HG03558 (cell line): Measurements from ENCODE around the gene RAB3IP.
A peak's percentile ranks its signal among the peaks of the same experiment; 100 is the strongest.

Source experiments
- ATAC-seq: cut with Tn5 transposase; IDR thresholded peaks from one replicate; pipeline ENCODE4 v1.9.1; 2021; ENCODE audit warnings: moderate number of reproducible peaks; ENCODE audit not compliant: unreplicated experiment; ENCODE audit errors: extremely low read depth

Gene RAB3IP, protein sequence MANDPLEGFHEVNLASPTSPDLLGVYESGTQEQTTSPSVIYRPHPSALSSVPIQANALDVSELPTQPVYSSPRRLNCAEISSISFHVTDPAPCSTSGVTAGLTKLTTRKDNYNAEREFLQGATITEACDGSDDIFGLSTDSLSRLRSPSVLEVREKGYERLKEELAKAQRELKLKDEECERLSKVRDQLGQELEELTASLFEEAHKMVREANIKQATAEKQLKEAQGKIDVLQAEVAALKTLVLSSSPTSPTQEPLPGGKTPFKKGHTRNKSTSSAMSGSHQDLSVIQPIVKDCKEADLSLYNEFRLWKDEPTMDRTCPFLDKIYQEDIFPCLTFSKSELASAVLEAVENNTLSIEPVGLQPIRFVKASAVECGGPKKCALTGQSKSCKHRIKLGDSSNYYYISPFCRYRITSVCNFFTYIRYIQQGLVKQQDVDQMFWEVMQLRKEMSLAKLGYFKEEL

DNA sequence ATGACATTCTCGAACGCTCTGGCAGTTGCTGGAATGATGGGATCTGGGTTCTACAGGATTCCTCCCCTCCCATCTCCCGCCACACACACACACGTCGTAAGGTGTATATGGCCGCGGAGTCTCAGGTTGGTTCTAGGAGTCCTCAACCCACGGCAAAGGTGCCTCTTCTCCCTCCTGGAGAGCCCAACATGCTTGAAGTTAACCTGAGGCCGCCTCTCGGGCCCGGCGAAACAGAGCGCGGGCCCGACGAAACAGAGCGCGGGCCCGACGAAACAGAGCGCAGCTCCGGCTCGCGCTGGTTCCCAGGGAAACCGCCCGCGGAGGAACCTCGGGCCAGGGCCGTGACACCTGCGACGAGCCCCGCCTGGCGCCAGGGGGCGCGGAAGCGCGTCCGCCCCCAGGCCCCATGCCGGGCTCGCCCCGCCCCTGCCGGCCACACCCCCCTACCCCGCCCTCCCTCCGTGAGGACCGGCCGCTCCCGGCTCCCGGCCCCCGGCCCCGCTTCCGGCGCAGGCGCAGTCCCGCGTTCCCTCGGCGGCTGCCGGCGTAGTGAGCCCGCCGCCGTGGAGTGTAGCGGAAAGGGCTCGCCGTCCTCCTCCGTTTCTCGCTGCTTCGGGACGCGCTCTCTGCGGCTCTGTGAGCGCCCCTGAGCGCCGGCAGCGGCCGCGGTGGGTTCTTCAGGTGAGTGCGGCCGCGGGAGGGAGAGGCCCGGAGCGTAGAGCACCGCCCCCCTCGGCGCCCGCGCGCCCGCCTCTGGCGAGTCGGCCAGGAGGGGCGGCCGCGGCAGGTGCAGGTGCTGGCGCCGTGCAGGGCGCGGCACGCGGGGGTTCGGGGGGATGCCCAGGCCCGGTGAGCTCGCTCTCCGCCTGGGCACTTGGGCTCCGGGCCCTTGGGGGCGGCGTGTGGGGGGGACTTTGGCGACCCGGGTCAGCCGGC lies at the start of gene RAB3IP:
Gene RAB3IP, plus strand, starts transcription at position 510 of the 936 bp plus-strand sequence. CDS start 16,549 bp downstream, outside the sequence.
- peak; percentile 71 for ATAC-seq

DNA sequence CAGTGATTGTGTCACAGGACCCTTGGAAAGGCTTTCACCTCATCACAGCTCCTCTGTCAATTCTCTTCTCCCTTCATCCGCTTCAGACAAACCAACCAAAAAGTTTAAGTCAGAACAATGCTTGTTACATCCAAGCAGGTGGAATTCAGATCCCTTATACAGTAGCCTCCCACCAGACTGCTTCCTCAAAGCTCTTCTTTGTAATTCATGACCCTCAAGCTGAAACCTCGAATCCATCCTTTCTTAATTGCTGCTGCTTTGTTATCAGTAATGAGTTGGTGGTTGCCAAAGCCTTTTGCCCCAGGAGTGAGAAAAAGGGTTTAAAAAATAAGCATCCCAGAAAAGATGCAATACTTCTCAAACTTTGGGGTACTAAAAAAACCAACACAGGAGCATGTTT lies 49.0 kb upstream of the RAB3IP start:
- ATAC-seq: no peak

DNA sequence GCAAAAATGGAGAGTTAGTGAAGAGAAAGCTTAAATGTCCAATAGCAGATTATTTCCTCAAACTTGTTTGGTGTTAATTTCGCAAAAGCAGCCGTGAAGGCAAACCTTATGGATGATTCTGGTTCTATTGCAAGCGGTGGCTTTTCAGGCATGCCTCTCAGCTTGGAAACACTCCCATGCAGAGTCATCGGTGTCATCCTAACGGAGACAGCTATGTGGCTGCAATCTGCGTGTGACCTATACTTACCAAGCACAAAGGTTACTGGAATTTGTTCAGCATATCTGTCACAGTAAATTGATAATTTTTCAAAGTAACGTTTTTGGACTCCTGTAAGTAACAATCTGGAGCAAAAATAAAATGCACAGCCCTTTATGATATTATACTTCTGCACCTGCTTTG lies 44.5 kb upstream of the RAB3IP start:
- ATAC-seq: no peak

DNA sequence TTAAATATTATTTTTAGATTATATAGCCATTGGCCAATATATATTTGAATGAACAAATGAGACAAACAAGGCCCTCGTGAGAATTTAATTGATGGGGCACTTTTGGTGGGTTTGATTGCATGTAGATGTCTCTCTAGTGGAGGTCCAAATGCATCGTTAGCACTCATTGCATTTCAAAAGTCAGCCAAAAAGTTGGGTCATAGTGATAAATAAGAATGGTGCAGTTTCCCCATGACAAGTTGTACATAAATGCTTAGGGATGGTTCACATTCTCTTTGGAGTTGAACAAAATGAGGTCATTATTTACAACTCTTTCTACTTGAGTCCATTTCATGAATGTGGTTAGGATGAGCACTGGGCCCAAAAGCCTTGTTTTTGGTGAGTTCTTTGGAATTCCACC lies 40.6 kb upstream of the RAB3IP start:
- no peak for ATAC-seq

DNA sequence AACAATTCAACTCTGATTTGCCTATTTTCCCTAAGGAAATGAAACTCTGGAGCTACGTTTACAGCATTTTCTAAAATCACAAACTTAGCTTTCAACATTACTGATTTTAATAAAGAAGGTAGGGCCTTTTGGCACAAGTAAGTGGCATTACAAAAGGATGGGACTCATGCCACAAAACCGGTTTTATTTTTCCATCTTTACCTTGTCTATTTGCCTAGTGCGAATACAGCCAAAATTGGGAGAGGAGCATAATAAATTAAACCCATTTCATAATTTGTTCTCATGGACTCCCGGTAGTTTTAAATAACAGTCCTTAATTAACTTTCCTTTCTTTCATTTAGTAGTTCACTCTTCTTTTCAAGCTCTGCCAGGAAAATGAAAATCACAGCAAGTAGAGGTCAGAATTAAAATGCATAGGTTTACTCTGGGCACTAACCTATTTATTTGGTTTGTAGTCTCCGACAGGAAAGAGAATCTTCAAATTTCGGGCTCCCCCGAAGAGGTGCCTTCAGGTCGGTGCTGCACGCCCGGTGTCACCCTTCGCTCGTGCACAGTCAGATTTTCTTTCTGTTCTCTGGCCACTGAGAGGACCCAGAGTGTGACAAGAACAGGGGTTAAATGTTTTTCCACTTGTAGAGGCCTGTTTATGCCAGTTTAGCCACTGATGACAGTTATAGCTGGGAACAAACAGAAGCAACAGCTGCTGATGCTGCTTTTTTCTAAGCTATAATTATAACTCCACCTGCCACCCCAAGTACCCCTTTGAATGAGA lies 39.7 kb upstream of the RAB3IP start, which contains the start of gene BEST3:
Gene BEST3, minus strand, starts transcription at position 535 of the 772 bp plus-strand sequence. CDS start 1,505 bp downstream, outside the sequence.
- ATAC-seq: no peak

DNA sequence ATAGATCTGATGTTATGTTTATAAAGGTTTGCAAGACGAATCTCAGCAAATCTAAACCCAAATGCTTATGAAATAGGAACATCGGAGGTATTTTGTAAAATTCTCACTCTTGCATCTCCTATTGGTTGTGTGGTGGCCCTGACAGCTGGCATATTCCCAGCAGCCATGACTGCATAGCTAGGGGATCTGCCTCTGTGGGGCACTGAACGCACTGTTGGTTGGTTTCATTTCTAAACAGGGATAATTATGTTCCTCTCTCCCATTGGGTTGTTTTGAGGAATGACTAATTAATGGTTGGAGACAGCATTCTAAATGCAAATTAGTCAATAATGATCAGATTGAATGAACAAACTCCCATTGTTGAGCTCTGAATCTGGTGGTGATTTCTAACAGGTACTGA lies 36.8 kb upstream of the RAB3IP start:
- no peak for ATAC-seq

DNA sequence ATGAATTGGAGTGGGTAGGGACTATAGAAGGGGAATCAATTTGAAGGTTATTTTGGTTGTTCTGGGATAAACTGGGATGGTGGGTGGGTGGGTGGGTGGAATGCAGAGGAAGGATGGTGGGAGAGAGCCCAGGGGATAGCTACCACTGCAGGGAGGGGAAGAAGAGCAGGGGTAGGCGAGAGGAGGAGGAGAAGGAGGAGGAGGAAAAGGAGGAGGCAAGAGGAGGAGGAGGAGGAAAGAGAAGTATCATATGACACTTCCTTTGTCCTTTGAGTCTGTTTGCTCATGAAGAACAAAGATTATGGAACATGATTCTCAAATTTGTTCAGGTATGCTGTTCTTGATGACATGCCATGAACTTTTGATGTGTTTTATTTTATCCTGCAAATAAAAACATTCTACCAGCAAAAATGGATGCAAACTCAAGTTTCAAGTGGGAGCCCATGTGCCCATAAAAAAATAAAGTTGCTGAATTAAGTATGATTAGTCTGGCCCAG lies 35.5 kb upstream of the RAB3IP start:
- no peak for ATAC-seq

DNA sequence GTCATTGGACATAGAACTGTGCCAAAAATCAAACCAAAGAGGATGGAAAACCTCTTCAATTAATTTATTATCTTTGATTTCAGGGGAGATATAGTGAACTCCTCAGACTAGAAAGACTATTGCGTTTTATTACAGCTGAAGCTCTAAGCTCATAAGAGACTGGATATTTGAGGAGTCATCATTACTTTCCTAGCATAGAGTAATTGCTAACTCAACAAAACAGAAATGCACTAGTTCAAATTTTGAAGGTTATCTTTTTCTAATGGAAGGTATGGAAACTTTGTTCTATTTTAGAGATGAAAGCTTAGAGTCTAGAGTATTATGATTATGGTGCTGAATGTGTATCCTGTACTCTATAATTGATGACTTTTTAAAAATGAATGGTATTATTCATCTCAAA lies 34.3 kb upstream of the RAB3IP start:
- no peak for ATAC-seq

DNA sequence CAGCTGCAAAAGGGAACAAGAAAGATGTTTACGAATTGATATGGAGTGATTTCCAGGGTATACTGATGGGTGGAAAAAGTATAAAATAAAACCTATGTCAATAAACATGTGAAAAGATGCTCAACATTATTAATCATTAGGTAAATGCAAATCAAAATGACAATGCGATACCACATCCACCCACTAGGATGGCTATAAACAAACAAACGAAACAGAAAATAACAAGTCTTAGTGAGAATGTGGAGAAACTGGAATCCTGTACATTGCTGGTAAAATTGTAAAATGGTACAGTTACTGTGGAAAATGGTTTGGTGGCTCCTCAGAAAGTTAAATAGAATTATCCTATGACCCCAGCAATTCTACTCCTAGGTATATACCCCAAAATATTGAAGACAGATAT lies 30.0 kb upstream of the RAB3IP start:
- ATAC-seq: no peak

DNA sequence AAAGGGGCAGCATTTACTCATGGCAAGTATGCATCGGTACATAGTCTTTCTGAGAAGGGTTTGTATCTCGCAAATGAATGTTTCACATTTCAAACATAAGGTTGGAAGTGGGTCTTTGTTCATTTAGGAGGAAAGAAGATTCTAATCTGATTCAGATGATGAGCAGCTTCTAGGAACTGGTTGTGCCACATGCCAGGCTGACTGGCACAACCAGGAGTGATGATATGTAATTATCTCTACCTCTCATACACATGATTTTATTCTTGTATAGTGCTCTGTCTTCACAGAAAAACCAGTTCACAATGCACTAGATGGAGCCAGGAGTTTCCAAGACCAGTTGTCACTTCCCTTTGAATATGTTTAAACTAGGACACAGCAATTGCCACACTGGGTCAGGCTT lies 25.8 kb upstream of the RAB3IP start:
- no peak for ATAC-seq

DNA sequence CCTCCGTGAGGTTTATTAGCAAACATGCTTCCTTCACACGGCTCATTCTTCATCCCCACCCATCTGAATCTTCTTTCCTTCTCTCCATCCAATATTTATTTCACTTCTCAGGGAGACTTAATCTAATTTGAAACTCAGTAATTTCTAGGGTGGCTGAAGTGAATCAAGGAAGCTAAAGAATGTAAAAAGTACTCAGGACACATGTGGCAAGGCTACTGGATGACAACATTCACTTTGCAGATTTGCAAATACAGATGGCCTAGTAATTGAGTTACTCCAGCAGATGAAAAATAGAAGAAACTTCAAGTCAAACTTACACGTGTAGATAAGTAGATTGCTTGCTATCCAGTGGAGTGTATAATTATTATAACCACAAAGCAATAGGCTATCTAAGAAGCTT lies 24.1 kb upstream of the RAB3IP start:
- no peak for ATAC-seq

DNA sequence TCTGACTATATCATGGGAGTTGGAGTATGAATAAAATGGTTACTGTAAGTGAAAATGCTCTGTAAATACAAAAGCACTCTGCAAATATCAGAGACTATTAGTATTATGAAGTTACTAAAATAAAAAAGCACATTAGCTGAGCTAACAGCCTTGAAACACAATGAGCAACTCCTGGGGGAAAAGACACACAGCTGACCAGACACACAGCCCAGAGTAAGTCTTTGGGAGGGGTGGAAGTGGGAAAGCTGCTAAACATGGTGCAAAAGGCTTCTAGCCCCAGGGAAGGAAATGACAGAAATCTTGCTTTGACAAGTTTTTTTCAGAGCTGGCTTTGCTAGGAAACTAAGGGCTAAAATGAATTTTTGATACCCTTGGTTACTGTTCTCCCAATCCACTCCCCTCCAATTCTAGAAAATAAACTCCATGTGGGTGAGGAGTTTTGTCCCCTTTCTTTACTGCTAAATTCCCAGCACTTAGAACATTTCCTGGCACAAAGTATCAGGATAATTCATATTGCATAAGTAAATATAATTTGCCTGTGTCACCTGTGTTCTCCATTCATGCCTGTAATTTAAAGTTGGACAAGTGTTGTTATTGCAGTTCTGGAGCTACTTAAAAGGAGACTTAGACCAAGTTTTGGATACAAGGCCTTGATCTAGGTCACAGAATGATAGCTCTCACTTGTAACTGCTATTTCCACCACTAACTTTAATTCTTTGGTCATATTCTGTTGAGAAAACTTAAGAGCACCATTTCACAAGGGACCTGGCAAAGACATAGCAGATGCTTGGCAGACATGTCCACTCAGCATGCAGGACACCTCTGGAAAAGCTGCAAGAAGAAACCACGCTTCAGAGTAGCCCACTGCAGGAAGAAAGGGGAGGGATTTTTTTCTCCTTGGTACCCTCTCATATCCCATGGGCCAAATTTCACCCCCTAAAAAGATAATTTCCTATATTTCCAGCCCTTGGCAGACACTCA lies 19.0 kb upstream of the RAB3IP start:
- ATAC-seq: no peak

DNA sequence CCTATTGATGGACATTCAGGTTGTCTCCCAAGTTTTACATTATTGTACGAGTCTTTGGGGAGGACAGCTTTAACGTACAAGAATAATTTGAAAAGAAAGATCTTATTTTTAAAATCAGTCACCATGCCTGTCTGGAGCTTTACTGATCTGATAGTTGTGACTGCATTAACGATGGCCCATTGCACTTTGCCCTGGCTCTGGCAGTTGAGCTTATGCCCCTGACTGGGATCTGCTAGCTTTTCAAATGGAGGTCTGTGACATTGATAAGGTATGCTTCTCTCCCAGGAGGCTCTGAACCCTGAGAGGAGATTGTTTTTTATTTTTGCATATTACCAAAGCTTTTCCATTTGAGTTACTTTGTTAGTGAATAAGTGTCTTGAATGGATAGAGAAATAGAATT lies 17.9 kb upstream of the RAB3IP start:
- no peak for ATAC-seq

DNA sequence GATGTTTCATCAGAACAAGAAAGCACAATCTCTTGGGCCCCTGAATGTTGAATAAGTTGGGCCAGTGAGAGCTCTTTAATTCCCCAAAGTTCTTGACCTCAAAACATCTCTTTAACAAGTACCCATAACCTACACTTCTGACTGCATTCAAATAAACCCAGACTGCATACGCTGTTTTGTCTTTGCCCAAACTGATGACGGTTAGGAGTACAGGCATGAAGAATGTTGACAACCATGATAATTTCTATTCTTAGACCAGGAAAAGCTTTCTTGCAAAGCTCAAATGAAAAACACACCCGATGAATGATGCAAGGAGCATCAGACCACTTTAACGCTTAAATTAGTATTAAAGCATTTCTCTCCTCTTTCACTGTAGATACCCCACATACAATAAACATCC lies 11.7 kb upstream of the RAB3IP start:
- ATAC-seq: no peak

DNA sequence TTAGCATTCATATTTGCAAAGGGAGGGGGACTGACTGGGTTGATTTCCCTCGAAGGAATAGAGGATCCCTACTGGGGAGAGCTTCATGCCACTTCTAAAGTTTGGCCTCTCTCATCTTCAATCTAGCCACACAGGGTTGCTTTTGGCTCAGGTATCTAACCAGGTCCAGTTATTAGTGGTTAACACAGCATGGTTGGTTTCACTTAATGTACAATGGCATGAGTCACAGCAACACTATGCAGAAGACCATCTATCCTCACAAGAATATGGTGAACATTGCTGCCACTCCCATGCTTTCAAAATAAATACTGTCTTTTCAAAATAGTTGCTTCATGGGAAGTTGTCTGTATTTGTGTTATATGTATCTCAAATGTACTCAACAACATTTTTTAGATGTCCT lies 6.6 kb upstream of the RAB3IP start:
- ATAC-seq: no peak

DNA sequence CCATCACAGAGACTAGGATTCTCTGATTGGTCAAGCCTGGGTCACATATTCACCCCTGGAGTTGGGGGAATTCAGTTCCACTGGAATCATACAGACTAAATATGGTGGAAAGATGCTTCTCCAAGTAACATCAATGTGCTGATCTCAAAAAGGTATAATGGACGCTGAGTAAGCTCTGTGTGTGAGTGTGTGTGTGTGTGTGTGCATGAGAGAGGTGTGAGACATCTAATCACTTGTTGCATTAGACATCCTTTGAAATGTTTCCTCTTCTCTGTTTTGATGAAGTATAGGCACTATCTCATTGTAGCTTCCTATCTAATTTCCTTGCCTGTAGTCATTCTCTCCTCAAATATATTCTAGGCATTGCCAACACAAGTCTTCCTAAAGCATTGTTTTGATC lies 5.0 kb upstream of the RAB3IP start:
- ATAC-seq: no peak

DNA sequence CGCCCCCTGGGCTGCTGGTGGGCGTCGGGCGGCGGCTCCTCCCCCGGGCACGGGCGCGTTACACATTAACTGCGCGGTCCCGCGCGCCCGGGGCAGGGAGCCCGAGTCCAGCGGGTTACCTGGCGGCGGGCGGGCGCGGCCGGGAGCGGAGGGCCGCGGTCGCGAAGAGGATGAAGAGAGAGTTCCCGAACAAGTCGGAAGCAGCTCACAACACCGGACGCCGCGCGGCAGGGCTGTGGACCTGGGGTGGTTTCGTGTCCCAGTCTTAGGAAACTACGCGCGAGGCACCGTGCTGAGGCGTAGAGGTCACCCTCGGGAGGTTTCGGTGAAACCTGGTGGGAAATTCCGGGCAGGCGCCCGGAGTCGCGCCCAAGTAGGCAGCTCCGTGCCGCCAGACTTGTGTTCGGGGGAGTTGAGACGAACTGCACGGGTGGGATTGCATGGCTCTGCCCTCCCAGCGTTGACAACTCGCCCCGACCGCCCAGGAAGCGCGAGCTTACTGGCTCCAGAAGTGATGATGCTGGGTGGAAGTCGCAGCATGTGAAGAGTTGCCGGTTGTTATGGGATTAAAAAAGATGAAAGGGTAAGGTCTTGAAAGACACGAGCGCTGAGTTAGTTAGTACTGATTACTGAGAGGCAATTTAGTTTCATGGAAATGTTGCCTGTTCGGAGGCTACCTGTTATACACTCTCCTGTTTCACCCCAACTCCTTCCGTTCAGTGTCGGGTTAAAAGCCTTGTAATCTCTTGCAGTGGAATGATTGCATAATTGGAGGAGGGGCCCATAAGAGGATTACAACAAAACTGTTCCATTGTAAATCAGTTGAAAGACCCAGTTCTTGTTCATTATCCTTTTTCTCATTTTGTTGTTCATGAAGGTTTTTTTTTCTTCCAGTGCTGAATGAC lies 879 bp downstream of the RAB3IP start:
- peak; percentile 17 for ATAC-seq

DNA sequence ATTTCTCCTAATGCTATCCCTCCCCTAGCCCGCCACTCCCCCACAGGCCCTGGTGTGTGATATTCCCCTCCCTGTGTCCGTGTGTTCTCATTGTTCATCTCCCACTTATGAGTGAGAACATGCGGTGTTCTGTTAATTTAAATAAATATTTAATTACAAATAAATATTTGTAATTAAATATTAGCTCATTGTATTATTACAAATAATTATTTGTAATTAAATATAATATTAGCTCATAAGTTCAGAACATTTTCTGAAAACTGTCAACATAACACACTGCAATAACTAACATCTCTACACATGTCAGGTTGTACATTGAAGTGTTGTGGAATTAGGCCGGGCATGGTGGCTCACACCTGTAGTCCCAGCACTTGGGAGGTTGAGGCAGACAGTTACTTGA lies 5.4 kb downstream of the RAB3IP start:
- no peak for ATAC-seq
